NB4 (cell line): ENCODE results near the gene CMA1.
"Not testable (repeated sequence)": the region's sequence is repeated elsewhere in the genome, so short reads cannot be mapped to it uniquely, and the experiment has no call there.

Experiments used
- DNase-seq: peaks from one replicate; pipeline ENCODE4 v3.0.0; 2010; ENCODE audit warnings: low read depth
- H3K4me3 ChIP-seq: one replicate; pipeline ENCODE4 v1.5.1; 2011; ENCODE audit warnings: mild to moderate bottlenecking, low read depth, low read length, moderate library complexity
- CTCF ChIP-seq: IDR thresholded peaks from one replicate; pipeline ENCODE4 v1.5.1; 2012; ENCODE audit warnings: low read depth, low read length
- MAX ChIP-seq: IDR thresholded peaks from 2 replicates; pipeline ENCODE4 v1.6.1; 2011; ENCODE audit warnings: low read depth, low read length
- MYC ChIP-seq: IDR thresholded peaks from 2 replicates; pipeline ENCODE4 v1.6.1; 2011; ENCODE audit warnings: low read depth, low read length
- POLR2A ChIP-seq: IDR thresholded peaks from 2 replicates; pipeline ENCODE4 v1.6.1; 2011; ENCODE audit warnings: mild to moderate bottlenecking; ENCODE audit not compliant: insufficient read length; ENCODE audit errors: extremely low read depth

CMA1 gene

DNA sequence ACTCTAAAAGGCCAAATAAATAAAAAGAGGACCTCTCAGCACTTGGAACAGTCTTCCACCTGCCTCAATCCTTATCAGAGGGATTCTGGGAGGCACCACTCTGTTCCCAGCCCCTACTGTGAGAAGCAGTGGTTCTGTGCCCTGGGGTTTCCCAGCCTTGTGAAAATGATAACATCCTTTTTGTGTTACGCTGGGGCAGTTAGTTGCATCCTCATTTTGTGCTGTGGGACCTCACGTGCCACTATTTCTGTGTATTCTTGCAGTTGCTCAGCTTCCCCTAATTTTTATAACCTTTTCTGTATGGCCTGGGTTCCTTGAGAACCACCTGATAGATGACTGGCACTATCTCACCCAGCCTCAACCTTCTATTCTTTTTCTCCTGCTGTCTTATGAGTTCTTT lies 10.8 kb upstream of the CMA1 start:
- TF ChIP-seq POLR2A (no peak), MAX (no peak), CTCF (no peak), MYC (no peak)
- no peak for DNase-seq
- no peak overlapping the region for H3K4me3 ChIP-seq

GRCh38 chr14:24514209-24514608 lies 6.1 kb upstream of the CMA1 start:
- H3K4me3 ChIP-seq, result no peak overlapping the region
- no peak for DNase-seq
- no peak for TF ChIP-seq MYC
- TF ChIP-seq POLR2A, result no peak
- TF ChIP-seq MAX, result no peak
- TF ChIP-seq CTCF, result no peak

DNA sequence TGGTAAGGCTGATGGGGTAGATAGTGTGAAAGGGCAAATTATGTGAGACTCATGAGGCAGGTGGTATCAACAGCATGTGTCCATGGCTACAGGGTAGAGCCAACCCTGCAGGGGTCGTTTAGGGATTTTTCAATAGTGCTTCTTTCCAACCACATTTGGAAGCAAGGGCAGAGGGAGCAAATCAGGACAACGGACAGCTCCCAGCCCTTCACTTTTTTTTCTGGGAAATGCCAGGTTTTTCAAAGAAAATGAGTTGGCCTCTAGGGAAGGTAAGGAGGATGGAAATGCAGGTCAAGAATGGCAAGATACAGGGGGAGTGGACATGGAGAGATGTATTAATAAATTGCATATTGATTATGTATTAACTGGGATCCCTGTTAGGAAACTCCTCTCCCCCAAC lies 4.9 kb upstream of the CMA1 start:
- no peak overlapping the region for H3K4me3 ChIP-seq
- peak; percentile 4 for DNase-seq
- TF ChIP-seq POLR2A (no peak), CTCF (no peak), MYC (no peak), MAX (no peak)

- TF ChIP-seq MAX (no peak), MYC (no peak), CTCF (no peak), POLR2A (no peak)
- no peak for DNase-seq
- H3K4me3 ChIP-seq, result no peak overlapping the region
Observed at GRCh38 chr14:24506443-24506842, 1.6 kb downstream of the CMA1 start.

- H3K4me3 ChIP-seq, result no peak overlapping the region
- DNase-seq, result peak; percentile 70
- TF ChIP-seq MYC (no peak), POLR2A (no peak)
Observed at GRCh38 chr14:24504425-24504950, 3.6 kb downstream of the CMA1 start.

DNA sequence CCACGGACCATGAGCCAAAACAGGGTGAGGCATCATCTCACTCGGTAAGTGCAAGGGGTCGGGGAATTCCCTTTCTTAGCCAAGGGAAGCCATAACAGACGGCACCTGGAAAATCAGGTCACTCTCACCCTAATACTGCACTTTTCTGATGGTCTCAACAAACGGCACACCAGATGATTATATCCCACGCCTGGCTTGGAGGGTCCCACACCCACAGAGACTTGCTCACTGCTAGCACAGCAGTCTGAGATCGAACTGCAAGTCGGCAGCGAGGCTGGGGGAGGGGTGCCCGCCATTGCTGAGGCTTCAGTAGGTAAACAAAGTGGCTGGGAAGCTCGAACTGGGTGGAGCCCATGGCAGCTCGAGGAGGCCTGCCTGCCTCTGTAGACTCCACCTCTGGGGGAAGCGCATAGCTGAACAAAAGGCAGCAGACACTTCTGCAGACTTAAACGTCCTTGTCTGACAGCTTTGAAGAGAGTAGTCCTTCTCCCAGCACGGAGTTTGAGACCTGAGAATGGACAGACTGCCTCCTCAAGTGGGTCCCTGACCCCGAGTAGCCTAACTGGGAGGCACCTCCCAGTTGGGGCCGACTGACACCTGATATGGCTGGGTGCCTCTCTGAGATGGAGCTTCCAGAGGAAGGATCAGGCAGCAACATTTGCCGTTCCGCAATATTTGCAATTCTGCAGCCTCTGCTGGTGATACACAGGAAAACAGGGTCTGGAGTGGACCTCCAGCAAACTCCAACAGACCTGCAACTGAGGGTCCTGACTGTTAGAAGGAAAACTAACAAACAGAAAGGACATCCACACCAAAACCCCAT lies 16.3 kb downstream of the CMA1 start:
- not testable (repeated sequence) for H3K4me3 ChIP-seq

GRCh38 chr14:24483604-24484252 lies 24.3 kb downstream of the CMA1 start:
- TF ChIP-seq POLR2A (no peak), MYC (no peak), CTCF (no peak), MAX (no peak)
- H3K4me3 ChIP-seq, result no peak overlapping the region
- peak; percentile 75 for DNase-seq

More for the DNA sequence above, 16.3 kb downstream of the CMA1 start:
- DNase-seq, result not testable (repeated sequence)

DNA sequence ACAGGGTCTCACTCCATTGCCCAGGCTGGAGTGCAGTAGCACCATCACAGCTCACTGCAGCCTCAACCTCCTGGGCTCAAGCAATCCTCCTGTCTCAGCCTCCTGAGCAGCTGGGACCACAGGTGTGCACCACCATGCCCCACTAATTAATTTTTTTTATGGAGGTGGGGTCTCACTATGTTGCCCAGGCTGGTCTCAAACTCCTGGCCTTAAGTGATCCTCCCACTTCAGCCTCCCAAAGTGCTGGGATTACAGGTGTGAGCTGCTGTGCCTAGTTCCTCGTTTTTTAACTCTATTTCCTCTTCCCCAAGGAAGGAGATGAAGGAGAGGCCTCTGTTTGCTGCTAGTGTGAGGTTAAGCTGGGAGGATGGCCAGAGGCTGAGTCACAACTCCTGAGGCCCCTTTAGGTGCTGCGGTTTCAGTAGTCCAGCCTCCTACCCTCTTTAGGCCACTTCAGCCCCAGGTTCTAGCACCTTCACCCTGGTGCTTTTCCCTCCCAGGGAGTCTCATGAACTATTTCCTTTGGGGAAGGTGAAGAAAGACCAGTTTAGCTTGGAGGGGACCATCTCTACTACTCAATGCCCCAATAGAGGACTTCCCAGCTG lies 25.3 kb downstream of the CMA1 start:
- DNase-seq, result peak; percentile 65
- not testable (repeated sequence) for H3K4me3 ChIP-seq
